ENCODE results near the gene IQCF2.

GRCh38 chr3:51862886-51863285 is 1.5 kb downstream of the IQCF2 start:
- TF ChIP-seq CTCF (IDR thresholded peaks at IDR 0.05) (no peak), POLR2AphosphoS5 (IDR thresholded peaks at IDR 0.05) (no peak), POLR2A (IDR thresholded peaks at IDR 0.05; ENCODE audit: low read depth) (no peak)

Data from esophagus muscularis mucosa (tissue), 3 donors.